HG02678 (cell line): ENCODE data around the gene SURF6.
"Not testable (repeated sequence)": the region's sequence is repeated elsewhere in the genome, so short reads cannot be mapped to it uniquely, and the experiment has no call there.

ENCODE experiments used
- ATAC-seq: cut with Tn5 transposase; IDR thresholded peaks from one replicate; pipeline ENCODE4 v1.9.1; 2021; ENCODE audit warnings: mild to moderate bottlenecking, moderate library complexity; ENCODE audit not compliant: unreplicated experiment

Gene SURF6

GRCh38 chr9:133329306-133330156 lies 6.5 kb downstream of the SURF6 start:
- not testable (repeated sequence) for ATAC-seq

GRCh38 chr9:133327834-133328484 lies 8.0 kb downstream of the SURF6 start:
- ATAC-seq: no peak

GRCh38 chr9:133327021-133327420 lies 9.0 kb downstream of the SURF6 start:
- ATAC-seq: not testable (repeated sequence)

GRCh38 chr9:133323991-133324703 lies 11.8 kb downstream of the SURF6 start:
- ATAC-seq: no peak

GRCh38 chr9:133323211-133323610 lies 12.8 kb downstream of the SURF6 start:
- ATAC-seq: no peak

GRCh38 chr9:133322701-133323100 lies 13.3 kb downstream of the SURF6 start:
- no peak for ATAC-seq

- ATAC-seq: no peak
Measured at GRCh38 chr9:133321411-133321935, 14.5 kb downstream of the SURF6 start.

GRCh38 chr9:133320421-133320881 lies 15.5 kb downstream of the SURF6 start:
- ATAC-seq: no peak

GRCh38 chr9:133317551-133317950 lies 18.4 kb downstream of the SURF6 start:
- not testable (repeated sequence) for ATAC-seq

GRCh38 chr9:133315997-133316396 lies 20.0 kb downstream of the SURF6 start:
- no peak for ATAC-seq

- ATAC-seq: no peak
Measured at GRCh38 chr9:133309608-133310007, 26.4 kb downstream of the SURF6 start.

- ATAC-seq: no peak
Measured at GRCh38 chr9:133307301-133307700, 28.7 kb downstream of the SURF6 start.

GRCh38 chr9:133306242-133307204 lies 29.5 kb downstream of the SURF6 start:
- ATAC-seq: no peak

- no peak for ATAC-seq
Measured at GRCh38 chr9:133305731-133306130, 30.3 kb downstream of the SURF6 start.

- ATAC-seq: no peak
Measured at GRCh38 chr9:133304477-133305377, 31.3 kb downstream of the SURF6 start.

- ATAC-seq: no peak
Measured at GRCh38 chr9:133304158-133304470, 31.9 kb downstream of the SURF6 start.

GRCh38 chr9:133303266-133304157 lies 32.5 kb downstream of the SURF6 start:
- ATAC-seq: no peak
